ENCODE measurements around the gene AHRR. TPM values are rescaled to one million over a fixed set of nuclear protein-coding genes. Genes with fewer than 3 reads are reported as not detected.

Gene AHRR
- total RNA-seq, 1 experiment from 2014 or later: 1.9 TPM

DNA sequence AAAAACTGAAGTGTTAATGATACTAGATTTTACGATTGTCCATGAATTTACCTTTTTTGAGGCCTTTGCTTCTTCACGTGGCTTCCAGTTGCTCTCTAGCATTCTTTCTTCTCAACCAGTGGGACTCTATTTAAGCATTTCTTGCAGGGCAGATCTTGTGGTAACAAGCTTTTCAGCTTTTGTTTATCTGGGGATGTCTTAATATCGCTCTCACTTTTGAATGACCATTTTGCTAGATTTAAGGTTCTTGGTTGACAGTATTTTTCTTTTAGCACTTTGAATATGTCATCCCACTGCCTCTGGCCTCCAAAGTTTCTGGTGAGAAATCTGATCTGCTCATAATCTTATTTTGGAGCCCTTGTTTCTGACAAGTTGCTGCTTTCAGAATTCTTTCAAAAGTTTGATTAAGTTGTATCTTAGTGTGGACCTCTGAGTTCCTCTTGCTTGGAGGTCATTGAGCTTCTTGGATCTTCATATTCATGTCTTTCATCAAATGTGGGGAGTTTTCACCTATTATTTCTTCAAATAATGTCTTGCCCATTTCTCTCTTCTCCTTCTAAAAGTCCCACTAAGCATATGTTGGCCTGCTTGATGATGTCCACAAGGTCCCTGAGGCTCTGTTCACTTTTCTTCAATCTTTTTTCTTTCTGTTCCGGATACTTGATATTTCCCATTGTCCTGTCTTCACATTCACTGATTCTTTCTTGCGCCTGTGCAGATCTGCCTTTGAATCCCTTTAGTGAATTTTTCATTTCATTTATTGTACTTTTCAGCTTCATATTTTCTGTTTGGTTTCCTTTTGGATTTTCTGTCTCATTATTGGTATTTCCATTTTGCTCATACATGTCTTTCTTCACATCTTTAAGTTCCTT is 130.3 kb downstream of the AHRR start:
- BruUV-seq (replicated peaks): no TSS peak
- ChIA-PET POLR2A (ENCODE audit: unreplicated experiment) (no interaction called here), CTCF (no interaction called here)
- Histone ChIP-seq H3K4me1 (ENCODE audit: insufficient read depth, low read length) (no peaks in the 10 kb centered on the region), H3K9me2 (replicated peaks; ENCODE audit: low read length) (no peaks in the 10 kb centered on the region), H4K20me1 (ENCODE audit: low read length) (no peaks in the 10 kb centered on the region), H3K4me2 (ENCODE audit: low read length) (no peak overlapping the region), H3K9ac (ENCODE audit: low read length) (no peak overlapping the region), H3K79me2 (ENCODE audit: low read length) (peaks cover 53% of the 10 kb centered on the region), H3K27ac (ENCODE audit: low read length) (no peak overlapping the region), H3F3A (ENCODE audit: low read length, unreplicated experiment) (no peaks in the 10 kb centered on the region), H3K27me3 (ENCODE audit: low read length) (no peaks in the 10 kb centered on the region), H3K4me3 (ENCODE audit: low read length) (no peak overlapping the region), H3K36me3 (ENCODE audit: low read depth, low read length) (peaks cover 78% of the 10 kb centered on the region), H3K9me3 (ENCODE audit: low read length) (peaks cover 14% of the 10 kb centered on the region), H2AFZ (ENCODE audit: low read length) (no peak overlapping the region)
- intact Hi-C loops (cut with micrococcal nuclease): no loop called here
- ATAC-seq: no peak
- no peak for TF ChIP-seq EZH2 (IDR thresholded peaks at IDR 0.05; ENCODE audit: low read length, unreplicated experiment)
- TF ChIP-seq EZH2phosphoT487 (IDR thresholded peaks at IDR 0.05; ENCODE audit: borderline replicate concordance, low read length): no peak
- TF ChIP-seq, protein P1, sequence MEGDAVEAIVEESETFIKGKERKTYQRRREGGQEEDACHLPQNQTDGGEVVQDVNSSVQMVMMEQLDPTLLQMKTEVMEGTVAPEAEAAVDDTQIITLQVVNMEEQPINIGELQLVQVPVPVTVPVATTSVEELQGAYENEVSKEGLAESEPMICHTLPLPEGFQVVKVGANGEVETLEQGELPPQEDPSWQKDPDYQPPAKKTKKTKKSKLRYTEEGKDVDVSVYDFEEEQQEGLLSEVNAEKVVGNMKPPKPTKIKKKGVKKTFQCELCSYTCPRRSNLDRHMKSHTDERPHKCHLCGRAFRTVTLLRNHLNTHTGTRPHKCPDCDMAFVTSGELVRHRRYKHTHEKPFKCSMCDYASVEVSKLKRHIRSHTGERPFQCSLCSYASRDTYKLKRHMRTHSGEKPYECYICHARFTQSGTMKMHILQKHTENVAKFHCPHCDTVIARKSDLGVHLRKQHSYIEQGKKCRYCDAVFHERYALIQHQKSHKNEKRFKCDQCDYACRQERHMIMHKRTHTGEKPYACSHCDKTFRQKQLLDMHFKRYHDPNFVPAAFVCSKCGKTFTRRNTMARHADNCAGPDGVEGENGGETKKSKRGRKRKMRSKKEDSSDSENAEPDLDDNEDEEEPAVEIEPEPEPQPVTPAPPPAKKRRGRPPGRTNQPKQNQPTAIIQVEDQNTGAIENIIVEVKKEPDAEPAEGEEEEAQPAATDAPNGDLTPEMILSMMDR (conservative IDR thresholded peaks at IDR 0.05; ENCODE audit: low read depth, low read length): no peak
- no peak for DNase-seq

DNA sequence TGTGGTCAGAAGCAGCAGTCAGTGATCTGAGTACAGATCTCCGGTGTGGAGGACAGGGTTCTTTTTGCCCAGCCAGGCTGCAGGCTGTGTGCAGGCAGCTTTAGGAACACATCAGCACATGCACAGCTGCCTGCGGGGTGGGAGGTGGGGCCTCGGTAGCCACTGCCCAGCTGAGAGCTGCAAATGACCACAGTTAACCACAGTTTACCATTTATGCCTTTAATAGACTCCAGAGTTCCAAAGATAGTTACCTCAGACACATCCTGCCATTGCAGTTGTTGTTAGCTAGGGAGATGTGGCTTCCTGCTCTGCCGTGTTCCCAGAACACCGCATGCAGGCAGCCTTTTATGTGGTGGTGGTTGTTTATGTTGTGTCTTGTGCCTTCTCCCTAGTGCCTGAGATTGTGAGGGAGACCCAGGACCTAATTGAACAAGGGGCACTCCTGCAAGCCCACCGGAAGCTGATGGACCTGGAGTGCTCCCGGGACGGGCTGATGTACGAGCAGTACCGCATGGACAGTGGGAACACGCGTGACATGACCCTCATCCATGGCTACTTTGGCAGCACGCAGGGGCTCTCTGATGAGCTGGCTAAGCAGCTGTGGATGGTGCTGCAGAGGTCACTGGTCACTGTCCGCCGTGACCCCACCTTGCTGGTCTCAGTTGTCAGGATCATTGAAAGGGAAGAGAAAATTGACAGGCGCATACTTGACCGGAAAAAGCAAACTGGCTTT is 131.6 kb downstream of the AHRR start:
- no peak overlapping the region for H3K4me3 ChIP-seq (ENCODE audit: low read length)
- peaks cover 6% of the 10 kb centered on the region for H3K4me1 ChIP-seq (ENCODE audit: insufficient read depth, low read length)
- no peak overlapping the region for H3K27ac ChIP-seq (ENCODE audit: low read length)
- H3K36me3 ChIP-seq (ENCODE audit: low read depth, low read length): peaks cover 77% of the 10 kb centered on the region
- ChIA-PET POLR2A (ENCODE audit: unreplicated experiment) (no interaction called here), CTCF (no interaction called here)
- H3K4me2 ChIP-seq (ENCODE audit: low read length): no peak overlapping the region
- H2AFZ ChIP-seq (ENCODE audit: low read length): no peak overlapping the region
- BruUV-seq (replicated peaks): no TSS peak
- H3K9ac ChIP-seq (ENCODE audit: low read length): no peak overlapping the region
- intact Hi-C loops (cut with micrococcal nuclease): no loop called here
- H3K79me2 ChIP-seq (ENCODE audit: low read length): peaks cover 62% of the 10 kb centered on the region
- H3F3A ChIP-seq (ENCODE audit: low read length, unreplicated experiment): no peaks in the 10 kb centered on the region
- no peaks in the 10 kb centered on the region for H3K27me3 ChIP-seq (ENCODE audit: low read length)
- H3K9me2 ChIP-seq (replicated peaks; ENCODE audit: low read length): no peaks in the 10 kb centered on the region
- no peak for ATAC-seq
- peaks cover 14% of the 10 kb centered on the region for H3K9me3 ChIP-seq (ENCODE audit: low read length)
- no peak for DNase-seq
- H4K20me1 ChIP-seq (ENCODE audit: low read length): no peaks in the 10 kb centered on the region
- TF ChIP-seq, protein P1 (conservative IDR thresholded peaks at IDR 0.05; ENCODE audit: low read depth, low read length): no peak
- TF ChIP-seq EZH2 (IDR thresholded peaks at IDR 0.05; ENCODE audit: low read length, unreplicated experiment) (no peak), EZH2phosphoT487 (IDR thresholded peaks at IDR 0.05; ENCODE audit: borderline replicate concordance, low read length) (no peak)
